Left lung (tissue), 10 donors: ENCODE data around the gene DDIT4. TPM values are rescaled to one million over a fixed set of nuclear protein-coding genes. Genes with fewer than 3 reads are reported as not detected.
A peak's percentile ranks its signal among the peaks of the same experiment; 100 is the strongest.
"Not testable (repeated sequence)": the region's sequence is repeated elsewhere in the genome, so short reads cannot be mapped to it uniquely, and the experiment has no call there.

Experiments
- ATAC-seq: fragments of 200-7000 bp; cut with Tn5 transposase; one replicate; pipeline ENCODE4 v1.9.1; 2020; ENCODE audit warnings: moderate library complexity
- DNase-seq, 4 donors: peaks; one replicate each; pipeline ENCODE4 v3.0.0-alpha.2; 2013 to 2020
- H3K27ac ChIP-seq, 2 donors: fragments of 200-600 bp; sonication (generic) in 1 of 2; one replicate each; pipeline versions ENCODE4 v1.5.0 to v1.8.0; 2020 to 2021
- H3K27me3 ChIP-seq, 2 donors: fragments of 200-600 bp; sonication (generic) in 1 of 2; one replicate each; pipeline versions ENCODE4 v1.5.0 to v1.8.0; 2020 to 2021
- H3K36me3 ChIP-seq, 2 donors: fragments of 200-600 bp; sonication (generic) in 1 of 2; one replicate each; pipeline versions ENCODE4 v1.5.0 to v1.8.0; 2020 to 2021
- H3K4me1 ChIP-seq, 2 donors: fragments of 200-600 bp; one replicate each; pipeline ENCODE4 v1.8.0; 2021
- H3K4me3 ChIP-seq, 2 donors: fragments of 200-600 bp; sonication (generic) in 1 of 2; one replicate each; pipeline versions ENCODE4 v1.5.0 to v1.8.0; 2020 to 2021; ENCODE audit warnings: mild to moderate bottlenecking in 1 of 2
- H3K9me3 ChIP-seq, 2 donors: fragments of 200-600 bp; sonication (generic) in 1 of 2; one replicate each; pipeline versions ENCODE4 v1.5.0 to v1.8.0; 2020 to 2021
- intact Hi-C, 2 donors: fragments of 100-400 bp; cut with DNase I; formaldehyde crosslinking; loops; one replicate each; pipeline versions ENCODE4 v1.11.2 to v1.14.2; 2022
- polyA plus RNA-seq, 6 donors: library from polyadenylated mRNA; unstranded; fragments of 120-200 nt; gene quantifications; one replicate each; pipeline ENCODE4 v1.2.1, GENCODE V29; 2013; ENCODE audit not compliant: insufficient read length in 6 of 6
- total RNA-seq, 2 donors: library from RNA; stranded (reverse); fragmentation: NEBNext Ultra II Directional; extraction: Animal tissue kit (Norgen Biotek cat#: 25700); gene quantifications; one replicate each; pipeline ENCODE4 v1.2.1, GENCODE V29; 2021
- TF ChIP-seq, protein P1 (sequence below), 2 donors: fragments of 200-600 bp; sonication (generic) in 1 of 2; IDR thresholded peaks; one replicate each; pipeline versions ENCODE4 v1.5.0 to v1.8.0; 2021; ENCODE audit warnings: antibody characterized with exemption in 2 of 2
- donor health status: DM: no; HTN: yes; CAD: no.
- donor health status: DM: no; HTN: no; CAD: no.

DDIT4 gene
- total and polyA plus RNA-seq, 8 donors = 40.7 to 98.7 (median 56.4) TPM

DNA sequence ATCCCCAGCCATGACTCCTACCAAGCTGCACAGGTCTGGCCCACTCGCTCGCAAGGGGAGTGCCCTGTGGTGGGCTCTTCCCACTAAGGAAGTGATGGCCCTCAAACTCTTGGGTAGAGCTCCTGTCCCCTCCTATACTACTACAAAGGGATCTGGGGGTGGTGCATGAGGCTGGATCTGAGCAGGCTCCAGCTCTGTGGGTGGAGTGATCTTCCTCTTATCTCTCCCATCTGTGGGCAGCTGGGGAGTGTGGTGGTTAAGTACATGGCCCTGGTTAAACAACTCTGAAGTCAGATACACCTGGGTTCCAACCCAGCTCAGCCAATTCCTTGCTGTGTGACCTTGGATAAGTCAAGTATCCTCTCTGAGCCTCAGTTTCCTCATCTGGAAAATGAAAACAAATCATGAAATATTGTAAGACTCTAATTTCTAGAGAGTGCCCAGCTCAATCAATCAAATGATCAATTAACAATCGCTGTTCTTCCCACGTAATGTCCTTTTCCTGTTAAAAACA lies 17.4 kb downstream of the DDIT4 start:
- Histone ChIP-seq H3K36me3 (no peaks in the 10 kb centered on the region), H3K9me3 (no peaks in the 10 kb centered on the region), H3K4me1 (peaks cover 0 to 13% of the 10 kb centered on the region in 2 donors), H3K27ac (no peak overlapping the region), H3K27me3 (no peaks in the 10 kb centered on the region), H3K4me3 (no peak overlapping the region)
- ATAC-seq (no peak), DNase-seq (no peak)
- TF ChIP-seq, protein P1, sequence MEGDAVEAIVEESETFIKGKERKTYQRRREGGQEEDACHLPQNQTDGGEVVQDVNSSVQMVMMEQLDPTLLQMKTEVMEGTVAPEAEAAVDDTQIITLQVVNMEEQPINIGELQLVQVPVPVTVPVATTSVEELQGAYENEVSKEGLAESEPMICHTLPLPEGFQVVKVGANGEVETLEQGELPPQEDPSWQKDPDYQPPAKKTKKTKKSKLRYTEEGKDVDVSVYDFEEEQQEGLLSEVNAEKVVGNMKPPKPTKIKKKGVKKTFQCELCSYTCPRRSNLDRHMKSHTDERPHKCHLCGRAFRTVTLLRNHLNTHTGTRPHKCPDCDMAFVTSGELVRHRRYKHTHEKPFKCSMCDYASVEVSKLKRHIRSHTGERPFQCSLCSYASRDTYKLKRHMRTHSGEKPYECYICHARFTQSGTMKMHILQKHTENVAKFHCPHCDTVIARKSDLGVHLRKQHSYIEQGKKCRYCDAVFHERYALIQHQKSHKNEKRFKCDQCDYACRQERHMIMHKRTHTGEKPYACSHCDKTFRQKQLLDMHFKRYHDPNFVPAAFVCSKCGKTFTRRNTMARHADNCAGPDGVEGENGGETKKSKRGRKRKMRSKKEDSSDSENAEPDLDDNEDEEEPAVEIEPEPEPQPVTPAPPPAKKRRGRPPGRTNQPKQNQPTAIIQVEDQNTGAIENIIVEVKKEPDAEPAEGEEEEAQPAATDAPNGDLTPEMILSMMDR (IDR thresholded peaks at IDR 0.05) = no peak
- intact Hi-C loops = no loop called here

GRCh38 chr10:72292223-72292691 lies 18.5 kb downstream of the DDIT4 start:
- ATAC-seq (peak; percentile 30), DNase-seq (no peak)
- Histone ChIP-seq H3K27me3 (no peaks in the 10 kb centered on the region), H3K4me1 (peaks cover 0 to 23% of the 10 kb centered on the region in 2 donors), H3K27ac (no peak overlapping the region), H3K9me3 (no peaks in the 10 kb centered on the region), H3K36me3 (no peaks in the 10 kb centered on the region), H3K4me3 (no peak overlapping the region)
- TF ChIP-seq, protein P1 (IDR thresholded peaks at IDR 0.05) = no peak
- intact Hi-C loops = no loop called here

DNA sequence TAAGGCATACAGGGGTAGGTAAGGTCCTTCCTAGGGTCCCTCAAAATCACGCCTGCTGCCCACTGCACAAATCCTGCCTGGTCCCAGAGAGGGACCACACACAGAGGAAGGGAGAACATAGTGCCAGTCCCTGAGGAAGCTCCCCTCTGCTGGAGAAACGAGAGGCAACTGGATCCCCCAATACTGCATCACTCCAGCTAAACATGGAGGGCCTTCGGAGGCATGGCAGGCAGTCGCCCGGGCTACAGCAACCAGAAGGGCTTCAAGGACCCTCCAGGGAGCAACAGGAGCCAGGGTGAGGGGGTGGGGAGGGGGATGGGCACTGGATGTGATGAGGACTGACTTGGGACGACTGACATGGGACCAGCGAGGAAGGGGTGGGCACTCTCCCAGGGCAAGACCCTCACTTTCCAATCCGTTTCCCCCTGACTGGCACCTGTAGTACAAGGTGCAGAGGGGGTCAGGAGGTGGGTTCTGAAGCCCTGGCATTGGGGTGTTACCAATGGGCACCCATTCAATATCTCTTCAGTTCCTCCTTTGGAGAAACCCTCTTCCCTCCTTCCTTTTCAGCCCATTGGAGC lies 21.7 kb downstream of the DDIT4 start:
- H3K36me3 ChIP-seq = no peaks in the 10 kb centered on the region
- H3K27me3 ChIP-seq = no peaks in the 10 kb centered on the region
- intact Hi-C loops = no loop called here
- H3K27ac ChIP-seq = peak overlapping the region in 1 of 2 donors; percentile 99
- no peak overlapping the region for H3K4me3 ChIP-seq
- no peak for ATAC-seq
- TF ChIP-seq, protein P1 (IDR thresholded peaks at IDR 0.05) = no peak
- H3K4me1 ChIP-seq = peaks cover 7 to 43% of the 10 kb centered on the region in 2 donors
- DNase-seq = no peak
- no peaks in the 10 kb centered on the region for H3K9me3 ChIP-seq

DNA sequence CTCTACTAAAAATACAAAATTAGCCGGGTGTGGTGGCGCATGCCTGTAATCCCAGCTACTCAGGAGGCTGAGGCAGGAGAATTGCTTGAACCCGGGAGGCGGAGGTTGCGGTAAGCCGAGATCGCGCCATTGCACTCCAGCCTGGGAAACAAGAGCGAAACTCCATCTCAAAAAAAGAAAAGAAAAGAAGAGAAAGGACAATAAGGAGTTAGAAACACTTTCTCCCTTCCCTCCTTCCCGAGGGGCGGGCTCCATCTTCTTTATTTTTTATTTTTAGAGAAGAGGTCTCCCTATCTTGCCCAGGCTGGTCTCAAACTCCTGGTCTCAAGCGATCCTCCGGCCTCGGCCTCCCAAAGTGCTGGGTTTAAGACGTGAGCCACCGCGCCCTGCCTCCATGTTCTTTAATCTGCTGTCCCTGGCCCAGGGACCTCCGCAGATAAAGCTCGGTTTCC lies 23.1 kb downstream of the DDIT4 start:
- Histone ChIP-seq H3K4me1 (peaks cover 7 to 43% of the 10 kb centered on the region in 2 donors), H3K4me3 (peak overlapping the region; percentile 63 to 82), H3K27ac (peak overlapping the region; percentile 95 to 99)
- DNase-seq, H3K9me3 ChIP-seq, ATAC-seq, intact Hi-C loops, H3K27me3 ChIP-seq, H3K36me3 ChIP-seq: not testable (repeated sequence)

GRCh38 chr10:72297281-72297804 lies 23.6 kb downstream of the DDIT4 start:
- TF ChIP-seq, protein P1 (IDR thresholded peaks at IDR 0.05) = no peak
- no peaks in the 10 kb centered on the region for H3K36me3 ChIP-seq
- intact Hi-C loops = no loop called here
- no peaks in the 10 kb centered on the region for H3K9me3 ChIP-seq
- peak overlapping the region; percentile 63 to 82 for H3K4me3 ChIP-seq
- H3K27ac ChIP-seq = peak overlapping the region; percentile 95 to 99
- H3K4me1 ChIP-seq = peaks cover 7 to 43% of the 10 kb centered on the region in 2 donors
- ATAC-seq = peak; percentile 74
- no peaks in the 10 kb centered on the region for H3K27me3 ChIP-seq
- peak in 3 of 4 donors; percentile 68 to 94 (median 93) for DNase-seq
